ENCODE measurements around the gene NQO2.

DNA sequence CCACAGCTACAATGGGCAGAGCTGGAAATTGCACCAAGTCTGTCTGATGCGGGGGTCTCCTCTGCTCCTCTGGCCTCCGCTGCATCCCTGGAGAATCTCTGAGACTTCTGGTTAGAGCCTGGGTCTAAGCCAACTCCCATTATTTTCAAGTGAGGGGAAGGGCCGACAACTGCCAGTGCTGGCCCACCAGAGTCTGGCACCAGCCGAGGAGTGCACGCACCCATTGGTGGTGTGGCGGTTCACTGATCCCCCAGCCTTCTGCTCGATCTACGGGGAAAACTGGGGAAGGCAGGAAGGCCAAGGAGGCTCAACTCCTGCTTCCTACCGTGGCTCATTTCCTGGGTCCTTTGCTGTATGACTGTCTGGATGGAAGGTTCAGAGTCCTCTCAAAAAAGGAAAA lies 6.2 kb downstream of the NQO2 start:
- no peak for TF ChIP-seq LARP7 (IDR thresholded peaks at IDR 0.05)
- TF ChIP-seq KDM1A (IDR thresholded peaks at IDR 0.05; ENCODE audit: borderline replicate concordance): no peak
- TF ChIP-seq, protein P1, sequence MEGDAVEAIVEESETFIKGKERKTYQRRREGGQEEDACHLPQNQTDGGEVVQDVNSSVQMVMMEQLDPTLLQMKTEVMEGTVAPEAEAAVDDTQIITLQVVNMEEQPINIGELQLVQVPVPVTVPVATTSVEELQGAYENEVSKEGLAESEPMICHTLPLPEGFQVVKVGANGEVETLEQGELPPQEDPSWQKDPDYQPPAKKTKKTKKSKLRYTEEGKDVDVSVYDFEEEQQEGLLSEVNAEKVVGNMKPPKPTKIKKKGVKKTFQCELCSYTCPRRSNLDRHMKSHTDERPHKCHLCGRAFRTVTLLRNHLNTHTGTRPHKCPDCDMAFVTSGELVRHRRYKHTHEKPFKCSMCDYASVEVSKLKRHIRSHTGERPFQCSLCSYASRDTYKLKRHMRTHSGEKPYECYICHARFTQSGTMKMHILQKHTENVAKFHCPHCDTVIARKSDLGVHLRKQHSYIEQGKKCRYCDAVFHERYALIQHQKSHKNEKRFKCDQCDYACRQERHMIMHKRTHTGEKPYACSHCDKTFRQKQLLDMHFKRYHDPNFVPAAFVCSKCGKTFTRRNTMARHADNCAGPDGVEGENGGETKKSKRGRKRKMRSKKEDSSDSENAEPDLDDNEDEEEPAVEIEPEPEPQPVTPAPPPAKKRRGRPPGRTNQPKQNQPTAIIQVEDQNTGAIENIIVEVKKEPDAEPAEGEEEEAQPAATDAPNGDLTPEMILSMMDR (IDR thresholded peaks at IDR 0.05 in 2 of 3, conservative IDR thresholded peaks at IDR 0.05 in 1 of 3; ENCODE audit: control insufficient read depth in 2 of 3, extremely low read depth in 1 of 3, insufficient read depth in 1 of 3, low read depth in 3 of 3, low read length in 3 of 3): no peak
- TF ChIP-seq, protein P2, sequence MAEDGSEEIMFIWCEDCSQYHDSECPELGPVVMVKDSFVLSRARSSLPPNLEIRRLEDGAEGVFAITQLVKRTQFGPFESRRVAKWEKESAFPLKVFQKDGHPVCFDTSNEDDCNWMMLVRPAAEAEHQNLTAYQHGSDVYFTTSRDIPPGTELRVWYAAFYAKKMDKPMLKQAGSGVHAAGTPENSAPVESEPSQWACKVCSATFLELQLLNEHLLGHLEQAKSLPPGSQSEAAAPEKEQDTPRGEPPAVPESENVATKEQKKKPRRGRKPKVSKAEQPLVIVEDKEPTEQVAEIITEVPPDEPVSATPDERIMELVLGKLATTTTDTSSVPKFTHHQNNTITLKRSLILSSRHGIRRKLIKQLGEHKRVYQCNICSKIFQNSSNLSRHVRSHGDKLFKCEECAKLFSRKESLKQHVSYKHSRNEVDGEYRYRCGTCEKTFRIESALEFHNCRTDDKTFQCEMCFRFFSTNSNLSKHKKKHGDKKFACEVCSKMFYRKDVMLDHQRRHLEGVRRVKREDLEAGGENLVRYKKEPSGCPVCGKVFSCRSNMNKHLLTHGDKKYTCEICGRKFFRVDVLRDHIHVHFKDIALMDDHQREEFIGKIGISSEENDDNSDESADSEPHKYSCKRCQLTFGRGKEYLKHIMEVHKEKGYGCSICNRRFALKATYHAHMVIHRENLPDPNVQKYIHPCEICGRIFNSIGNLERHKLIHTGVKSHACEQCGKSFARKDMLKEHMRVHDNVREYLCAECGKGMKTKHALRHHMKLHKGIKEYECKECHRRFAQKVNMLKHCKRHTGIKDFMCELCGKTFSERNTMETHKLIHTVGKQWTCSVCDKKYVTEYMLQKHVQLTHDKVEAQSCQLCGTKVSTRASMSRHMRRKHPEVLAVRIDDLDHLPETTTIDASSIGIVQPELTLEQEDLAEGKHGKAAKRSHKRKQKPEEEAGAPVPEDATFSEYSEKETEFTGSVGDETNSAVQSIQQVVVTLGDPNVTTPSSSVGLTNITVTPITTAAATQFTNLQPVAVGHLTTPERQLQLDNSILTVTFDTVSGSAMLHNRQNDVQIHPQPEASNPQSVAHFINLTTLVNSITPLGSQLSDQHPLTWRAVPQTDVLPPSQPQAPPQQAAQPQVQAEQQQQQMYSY (CRISPR knock-in tag; IDR thresholded peaks at IDR 0.05): no peak
- no peak for TF ChIP-seq RAD51 (IDR thresholded peaks at IDR 0.05)
- no peak for TF ChIP-seq CEBPB (IDR thresholded peaks at IDR 0.05; ENCODE audit: borderline replicate concordance in 1 of 2, low read depth in 2 of 2, low read length in 2 of 2)
- TF ChIP-seq SMARCA5 (IDR thresholded peaks at IDR 0.05): no peak
- no peak for TF ChIP-seq DPF2 (IDR thresholded peaks at IDR 0.05)
- TF ChIP-seq, protein P3, sequence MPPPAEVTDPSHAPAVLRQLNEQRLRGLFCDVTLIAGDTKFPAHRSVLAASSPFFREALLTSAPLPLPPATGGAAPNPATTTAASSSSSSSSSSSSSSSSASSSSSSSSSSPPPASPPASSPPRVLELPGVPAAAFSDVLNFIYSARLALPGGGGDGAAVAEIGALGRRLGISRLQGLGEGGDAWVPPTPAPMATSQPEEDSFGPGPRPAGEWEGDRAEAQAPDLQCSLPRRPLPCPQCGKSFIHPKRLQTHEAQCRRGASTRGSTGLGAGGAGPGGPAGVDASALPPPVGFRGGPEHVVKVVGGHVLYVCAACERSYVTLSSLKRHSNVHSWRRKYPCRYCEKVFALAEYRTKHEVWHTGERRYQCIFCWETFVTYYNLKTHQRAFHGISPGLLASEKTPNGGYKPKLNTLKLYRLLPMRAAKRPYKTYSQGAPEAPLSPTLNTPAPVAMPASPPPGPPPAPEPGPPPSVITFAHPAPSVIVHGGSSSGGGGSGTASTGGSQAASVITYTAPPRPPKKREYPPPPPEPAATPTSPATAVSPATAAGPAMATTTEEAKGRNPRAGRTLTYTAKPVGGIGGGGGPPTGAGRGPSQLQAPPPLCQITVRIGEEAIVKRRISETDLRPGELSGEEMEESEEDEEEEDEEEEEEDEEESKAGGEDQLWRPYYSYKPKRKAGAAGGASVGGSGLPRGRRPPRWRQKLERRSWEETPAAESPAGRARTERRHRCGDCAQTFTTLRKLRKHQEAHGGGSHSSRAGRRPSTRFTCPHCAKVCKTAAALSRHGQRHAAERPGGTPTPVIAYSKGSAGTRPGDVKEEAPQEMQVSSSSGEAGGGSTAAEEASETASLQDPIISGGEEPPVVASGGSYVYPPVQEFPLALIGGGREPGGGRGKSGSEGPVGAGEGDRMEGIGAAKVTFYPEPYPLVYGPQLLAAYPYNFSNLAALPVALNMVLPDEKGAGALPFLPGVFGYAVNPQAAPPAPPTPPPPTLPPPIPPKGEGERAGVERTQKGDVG (CRISPR knock-in tag; IDR thresholded peaks at IDR 0.05): no peak
- TF ChIP-seq GABPA (IDR thresholded peaks at IDR 0.05; ENCODE audit: low read depth): no peak
- no peak for TF ChIP-seq POLR2A (IDR thresholded peaks at IDR 0.05; ENCODE audit: low read depth, low read length)
